ENCODE measurements around the gene ABHD17A. TPM values are rescaled to one million over a fixed set of nuclear protein-coding genes. Genes with fewer than 3 reads are reported as not detected.
A peak's percentile ranks its signal among the peaks of the same experiment; 100 is the strongest.

Gene ABHD17A
- total RNA-seq, 1 donor from 2014 or later, result 76.4 TPM

- intact Hi-C loops (cut with DNase I), result no loop called here
- peaks cover 98% of the 10 kb centered on the region for H3K4me1 ChIP-seq
- H3K9me3 ChIP-seq, result no peaks in the 10 kb centered on the region
- H3K27me3 ChIP-seq (ENCODE audit: low read depth), result no peaks in the 10 kb centered on the region
- H3K36me3 ChIP-seq, result no peaks in the 10 kb centered on the region
- peak; percentile 92 for DNase-seq
- peak; percentile 59 to 62 for ATAC-seq
- peak overlapping the region; percentile 60 for H3K4me3 ChIP-seq
- no peak for TF ChIP-seq CTCF (IDR thresholded peaks at IDR 0.05)
- H3K27ac ChIP-seq, result peak overlapping the region; percentile 94
Observed at GRCh38 chr19:1856698-1857603, 28.3 kb downstream of the ABHD17A start.

GRCh38 chr19:1856345-1856697, 29.0 kb downstream of the ABHD17A start:
- no peaks in the 10 kb centered on the region for H3K9me3 ChIP-seq
- H3K4me1 ChIP-seq, result peaks cover 92% of the 10 kb centered on the region
- intact Hi-C loops (cut with DNase I), result no loop called here
- peak overlapping the region; percentile 60 for H3K4me3 ChIP-seq
- no peaks in the 10 kb centered on the region for H3K27me3 ChIP-seq (ENCODE audit: low read depth)
- no peak for ATAC-seq
- peak overlapping the region; percentile 94 for H3K27ac ChIP-seq
- no peak for TF ChIP-seq CTCF (IDR thresholded peaks at IDR 0.05)
- no peak for DNase-seq
- no peaks in the 10 kb centered on the region for H3K36me3 ChIP-seq

- H3K27ac ChIP-seq, result peak overlapping the region; percentile 94
- peaks cover 87% of the 10 kb centered on the region for H3K4me1 ChIP-seq
- TF ChIP-seq CTCF (IDR thresholded peaks at IDR 0.05), result peak; percentile 1
- intact Hi-C loops (cut with DNase I), result no loop called here
- no peaks in the 10 kb centered on the region for H3K36me3 ChIP-seq
- H3K4me3 ChIP-seq, result peak overlapping the region; percentile 60
- DNase-seq (no peak), ATAC-seq (no peak)
- no peaks in the 10 kb centered on the region for H3K9me3 ChIP-seq
- no peaks in the 10 kb centered on the region for H3K27me3 ChIP-seq (ENCODE audit: low read depth)
Observed at GRCh38 chr19:1855828-1856255, 29.5 kb downstream of the ABHD17A start.

- H3K27ac ChIP-seq, result peak overlapping the region; percentile 94
- no peaks in the 10 kb centered on the region for H3K36me3 ChIP-seq
- H3K4me3 ChIP-seq, result peak overlapping the region; percentile 60
- DNase-seq, result peak; percentile 94
- H3K9me3 ChIP-seq, result no peaks in the 10 kb centered on the region
- peak; percentile 8 for TF ChIP-seq CTCF (IDR thresholded peaks at IDR 0.05)
- no peaks in the 10 kb centered on the region for H3K27me3 ChIP-seq (ENCODE audit: low read depth)
- peak; percentile 76 to 86 for ATAC-seq
- peaks cover 81% of the 10 kb centered on the region for H3K4me1 ChIP-seq
- intact Hi-C loops (cut with DNase I), result no loop called here
Observed at GRCh38 chr19:1855040-1855827, 30.1 kb downstream of the ABHD17A start.

GRCh38 chr19:1854542-1855039, 30.7 kb downstream of the ABHD17A start:
- peaks cover 74% of the 10 kb centered on the region for H3K4me1 ChIP-seq

More at GRCh38 chr19:1854542-1855039, 30.7 kb downstream of the ABHD17A start:
- H3K36me3 ChIP-seq, result no peaks in the 10 kb centered on the region
- H3K27ac ChIP-seq, result peak overlapping the region; percentile 94
- ATAC-seq (no peak), DNase-seq (peak; percentile 72)
- TF ChIP-seq CTCF (IDR thresholded peaks at IDR 0.05), result no peak
- intact Hi-C loops (cut with DNase I), result no loop called here
- H3K27me3 ChIP-seq (ENCODE audit: low read depth), result no peaks in the 10 kb centered on the region
- H3K4me3 ChIP-seq, result peak overlapping the region; percentile 60
- H3K9me3 ChIP-seq, result no peaks in the 10 kb centered on the region

Data from lower lobe of right lung (tissue), 2 donors.